ENCODE results near the gene SLC22A12.

- TF ChIP-seq POLR2A (IDR thresholded peaks at IDR 0.05; ENCODE audit: low read length) (no peak), GATA1 (IDR thresholded peaks at IDR 0.05; ENCODE audit: low read depth, low read length) (no peak)
Observed at GRCh38 chr11:64564419-64564818, 26.6 kb upstream of the SLC22A12 start.

Measured in erythroblast (primary cell).